HL-60 (cell line): ENCODE results near the gene CEPT1.

ENCODE experiments used
- GABPA ChIP-seq: IDR thresholded peaks from 2 replicates; pipeline ENCODE4 v1.6.1; 2012; ENCODE audit warnings: low read depth
- POLR2AphosphoS5 ChIP-seq: IDR thresholded peaks from 2 replicates; pipeline ENCODE4 v1.6.1; 2012; ENCODE audit warnings: low read depth
- REST ChIP-seq: IDR thresholded peaks from 2 replicates; pipeline ENCODE4 v1.6.1; 2012; ENCODE audit warnings: low read depth; ENCODE audit not compliant: insufficient replicate concordance
- TF ChIP-seq, protein P1 (sequence below): IDR thresholded peaks from one replicate; pipeline ENCODE4 v1.5.1; 2011; ENCODE audit warnings: low read length, control low read depth, inconsistent platforms; ENCODE audit not compliant: insufficient read depth

- TF ChIP-seq, protein P1, sequence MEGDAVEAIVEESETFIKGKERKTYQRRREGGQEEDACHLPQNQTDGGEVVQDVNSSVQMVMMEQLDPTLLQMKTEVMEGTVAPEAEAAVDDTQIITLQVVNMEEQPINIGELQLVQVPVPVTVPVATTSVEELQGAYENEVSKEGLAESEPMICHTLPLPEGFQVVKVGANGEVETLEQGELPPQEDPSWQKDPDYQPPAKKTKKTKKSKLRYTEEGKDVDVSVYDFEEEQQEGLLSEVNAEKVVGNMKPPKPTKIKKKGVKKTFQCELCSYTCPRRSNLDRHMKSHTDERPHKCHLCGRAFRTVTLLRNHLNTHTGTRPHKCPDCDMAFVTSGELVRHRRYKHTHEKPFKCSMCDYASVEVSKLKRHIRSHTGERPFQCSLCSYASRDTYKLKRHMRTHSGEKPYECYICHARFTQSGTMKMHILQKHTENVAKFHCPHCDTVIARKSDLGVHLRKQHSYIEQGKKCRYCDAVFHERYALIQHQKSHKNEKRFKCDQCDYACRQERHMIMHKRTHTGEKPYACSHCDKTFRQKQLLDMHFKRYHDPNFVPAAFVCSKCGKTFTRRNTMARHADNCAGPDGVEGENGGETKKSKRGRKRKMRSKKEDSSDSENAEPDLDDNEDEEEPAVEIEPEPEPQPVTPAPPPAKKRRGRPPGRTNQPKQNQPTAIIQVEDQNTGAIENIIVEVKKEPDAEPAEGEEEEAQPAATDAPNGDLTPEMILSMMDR = no peak
- TF ChIP-seq POLR2AphosphoS5 = no peak
- no peak for TF ChIP-seq GABPA
- TF ChIP-seq REST = no peak
These were observed 35.0 kb upstream of the CEPT1 start for GRCh38 chr1:111104981-111105380.
